Stomach (tissue), 4 donors: Measurements from ENCODE around the gene ZKSCAN1.

Experiments
- EP300 ChIP-seq: sonication (generic); formaldehyde crosslinking; IDR thresholded peaks from one replicate; pipeline ENCODE4 v1.6.1; 2017; ENCODE audit warnings: antibody characterized with exemption
- POLR2A ChIP-seq, 4 donors: fragments of 450-650 bp; IDR thresholded peaks; one replicate each; pipeline ENCODE4 v1.6.1; 2016; ENCODE audit warnings: antibody characterized with exemption in 4 of 4, control low read depth in 2 of 4, mild to moderate bottlenecking in 1 of 4, moderate library complexity in 1 of 4
- TF ChIP-seq, protein P1 (sequence below), 7 experiments: fragments of 450-650 bp in 4 of 7; fragments of 200-600 bp in 3 of 7; sonication (generic) in 3 of 7; IDR thresholded peaks; one replicate each; pipeline ENCODE4 v1.5.1; 2016 to 2019; ENCODE audit warnings: antibody characterized with exemption in 7 of 7, control low read depth in 2 of 7, mild to moderate bottlenecking in 1 of 7

DNA sequence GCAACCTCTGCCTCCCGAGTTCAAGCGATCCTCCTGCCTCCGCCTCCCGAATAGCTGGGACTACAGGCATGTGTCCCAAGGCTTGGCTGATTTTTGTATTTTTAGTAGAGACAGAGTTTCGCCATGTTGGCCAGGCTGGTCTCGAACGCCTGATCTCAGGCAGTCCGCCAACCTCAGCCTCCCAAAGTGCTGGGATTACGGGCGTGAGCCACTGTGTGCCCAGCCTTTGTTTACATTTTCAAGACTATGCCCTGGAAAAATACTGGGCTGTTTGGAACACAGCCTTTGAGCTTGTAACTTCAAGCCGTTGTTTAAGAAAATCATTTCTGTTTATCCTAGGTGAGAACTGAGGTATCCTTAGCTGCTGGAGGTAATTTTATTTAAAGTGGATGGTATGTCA is 1.9 kb downstream of the ZKSCAN1 start:
- TF ChIP-seq POLR2A (IDR thresholded peaks at IDR 0.05), result no peak
- TF ChIP-seq, protein P1, sequence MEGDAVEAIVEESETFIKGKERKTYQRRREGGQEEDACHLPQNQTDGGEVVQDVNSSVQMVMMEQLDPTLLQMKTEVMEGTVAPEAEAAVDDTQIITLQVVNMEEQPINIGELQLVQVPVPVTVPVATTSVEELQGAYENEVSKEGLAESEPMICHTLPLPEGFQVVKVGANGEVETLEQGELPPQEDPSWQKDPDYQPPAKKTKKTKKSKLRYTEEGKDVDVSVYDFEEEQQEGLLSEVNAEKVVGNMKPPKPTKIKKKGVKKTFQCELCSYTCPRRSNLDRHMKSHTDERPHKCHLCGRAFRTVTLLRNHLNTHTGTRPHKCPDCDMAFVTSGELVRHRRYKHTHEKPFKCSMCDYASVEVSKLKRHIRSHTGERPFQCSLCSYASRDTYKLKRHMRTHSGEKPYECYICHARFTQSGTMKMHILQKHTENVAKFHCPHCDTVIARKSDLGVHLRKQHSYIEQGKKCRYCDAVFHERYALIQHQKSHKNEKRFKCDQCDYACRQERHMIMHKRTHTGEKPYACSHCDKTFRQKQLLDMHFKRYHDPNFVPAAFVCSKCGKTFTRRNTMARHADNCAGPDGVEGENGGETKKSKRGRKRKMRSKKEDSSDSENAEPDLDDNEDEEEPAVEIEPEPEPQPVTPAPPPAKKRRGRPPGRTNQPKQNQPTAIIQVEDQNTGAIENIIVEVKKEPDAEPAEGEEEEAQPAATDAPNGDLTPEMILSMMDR (IDR thresholded peaks at IDR 0.05), result no peak
- no peak for TF ChIP-seq EP300
